Naive B cell (primary cell): ENCODE measurements around the gene PROX1. TPM values are rescaled to one million over a fixed set of nuclear protein-coding genes. Genes with fewer than 3 reads are reported as not detected.
A peak's percentile ranks its signal among the peaks of the same experiment; 100 is the strongest.

Source experiments
- ATAC-seq, 2 donors: fragments of 150-1000 bp; cut with Tn5 transposase; 2 replicates each; pipeline ENCODE4 v1.10.0; 2021; ENCODE audit warnings: low read depth in 2 of 2, mild to moderate bottlenecking in 2 of 2, moderate library complexity in 2 of 2
- DNase-seq: peaks from one replicate; pipeline ENCODE4 v3.0.0; 2022
- H3K27ac Mint-ChIP-seq, 6 donors: one replicate each; pipeline ENCODE4 v1.8.0; 2020 to 2022; ENCODE audit warnings: mild to moderate bottlenecking in 6 of 6, mixed read lengths in 6 of 6, moderate library complexity in 5 of 6, inconsistent platforms in 2 of 6
- H3K27me3 Mint-ChIP-seq, 3 donors: one replicate each; pipeline ENCODE4 v1.8.0; 2021 to 2022; ENCODE audit warnings: mixed read lengths in 3 of 3, mild to moderate bottlenecking in 1 of 3
- H3K36me3 Mint-ChIP-seq, 2 donors: one replicate each; pipeline ENCODE4 v1.8.0; 2020 to 2022; ENCODE audit warnings: mixed read lengths in 2 of 2, inconsistent platforms in 1 of 2, mild to moderate bottlenecking in 1 of 2
- H3K4me1 Mint-ChIP-seq, 3 donors: one replicate each; pipeline ENCODE4 v1.8.0; 2020 to 2022; ENCODE audit warnings: mixed read lengths in 3 of 3, inconsistent platforms in 1 of 3, mild to moderate bottlenecking in 1 of 3, moderate library complexity in 1 of 3
- H3K4me3 Mint-ChIP-seq, 8 donors: one replicate each; pipeline ENCODE4 v1.8.0; 2020 to 2022; ENCODE audit warnings: mild to moderate bottlenecking in 8 of 8, mixed read lengths in 8 of 8, moderate library complexity in 8 of 8, inconsistent platforms in 2 of 8
- H3K9me3 Mint-ChIP-seq, 7 donors: one replicate each; pipeline ENCODE4 v1.8.0; 2020 to 2022; ENCODE audit warnings: mixed read lengths in 7 of 7, mild to moderate bottlenecking in 5 of 7, inconsistent platforms in 2 of 7, moderate library complexity in 1 of 7
- polyA plus RNA-seq, 6 donors: library from polyadenylated mRNA; unstranded; fragments of 300-500 nt; fragmentation: Illumina TruSeq; gene quantifications; one replicate each; pipeline ENCODE4 v1.2.3, GENCODE V29; 2021; ENCODE audit warnings: low read depth in 6 of 6

The PROX1 gene
- polyA plus RNA-seq, 6 donors from 2014 or later: not detected

DNA sequence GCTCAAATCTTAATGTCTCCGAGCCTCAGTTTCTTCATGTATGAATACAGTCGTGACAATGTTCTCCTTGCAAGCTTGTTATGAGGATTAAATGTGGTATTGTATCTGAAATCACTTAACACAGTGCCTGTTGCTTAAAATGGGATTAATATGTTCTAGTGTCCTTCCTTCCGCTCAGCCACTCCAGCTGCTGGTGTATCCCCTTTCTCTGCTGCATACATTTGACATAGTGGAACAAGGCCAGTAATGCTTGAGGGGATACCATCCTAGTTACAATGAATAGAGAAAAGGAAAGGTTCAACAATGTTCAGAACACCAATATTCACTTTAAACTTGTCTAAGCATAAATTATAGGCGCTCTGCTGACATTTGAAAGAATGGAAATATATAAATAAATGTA is 64.0 kb downstream of the PROX1 start:
- ATAC-seq: no peak
- Mint-ChIP-seq H3K9me3 (peaks cover 10 to 30% (median 12%) of the 10 kb centered on the region in 7 donors), H3K36me3 (no peaks in the 10 kb centered on the region), H3K4me1 (no peaks in the 10 kb centered on the region), H3K4me3 (no peak overlapping the region), H3K27ac (no peak overlapping the region), H3K27me3 (no peaks in the 10 kb centered on the region)
- DNase-seq: no peak

DNA sequence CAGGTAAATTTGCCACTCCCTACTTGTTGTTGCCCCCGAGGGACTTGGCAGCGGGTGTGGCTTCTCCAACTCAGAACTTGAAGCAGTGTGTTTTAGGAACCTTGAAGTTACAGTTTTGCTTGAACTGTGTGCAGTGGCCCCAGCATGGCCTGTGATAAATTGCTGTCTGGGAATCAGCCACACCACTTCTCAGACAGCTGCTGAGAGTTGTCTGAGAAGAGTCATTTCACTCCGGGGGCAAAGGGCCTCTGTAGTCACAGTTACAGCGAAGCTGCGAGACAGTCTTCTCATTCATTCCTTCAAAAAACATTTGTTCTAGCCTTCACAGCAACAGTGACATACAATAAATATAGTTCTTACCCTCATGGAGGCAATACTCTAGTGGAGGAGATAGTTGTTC is 70.3 kb downstream of the PROX1 start:
- Mint-ChIP-seq H3K27ac (no peak overlapping the region), H3K4me1 (no peaks in the 10 kb centered on the region), H3K4me3 (no peak overlapping the region), H3K36me3 (no peaks in the 10 kb centered on the region), H3K27me3 (no peaks in the 10 kb centered on the region), H3K9me3 (peaks cover 0 to 3% (median 0%) of the 10 kb centered on the region in 7 donors)
- ATAC-seq (no peak), DNase-seq (no peak)

DNA sequence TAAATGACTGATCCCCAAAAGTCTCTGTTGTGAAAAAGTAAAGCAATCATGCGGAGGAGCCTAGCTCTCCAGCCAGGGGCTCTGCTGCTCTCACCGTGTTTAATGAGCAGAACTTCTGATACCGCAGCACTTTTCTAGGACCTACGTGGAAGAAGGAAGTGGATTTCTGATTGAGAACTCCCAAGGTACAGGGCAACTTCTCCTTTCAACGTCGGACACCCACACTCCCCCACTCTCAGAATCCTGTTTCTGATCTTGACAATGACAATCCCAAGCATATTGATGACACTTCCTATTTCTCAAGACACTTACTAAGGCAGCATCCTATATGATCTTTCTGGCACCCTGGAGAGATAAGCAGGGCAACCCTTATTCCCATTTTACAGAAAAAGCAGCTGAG is 78.4 kb downstream of the PROX1 start:
- ATAC-seq (no peak), DNase-seq (no peak)
- peaks cover 0 to 5% (median 3%) of the 10 kb centered on the region in 3 donors for H3K27me3 Mint-ChIP-seq
- peaks cover 0 to 6% (median 2%) of the 10 kb centered on the region in 7 donors for H3K9me3 Mint-ChIP-seq
- H3K27ac Mint-ChIP-seq: no peak overlapping the region
- H3K36me3 Mint-ChIP-seq: no peaks in the 10 kb centered on the region
- H3K4me3 Mint-ChIP-seq: no peak overlapping the region
- no peaks in the 10 kb centered on the region for H3K4me1 Mint-ChIP-seq

DNA sequence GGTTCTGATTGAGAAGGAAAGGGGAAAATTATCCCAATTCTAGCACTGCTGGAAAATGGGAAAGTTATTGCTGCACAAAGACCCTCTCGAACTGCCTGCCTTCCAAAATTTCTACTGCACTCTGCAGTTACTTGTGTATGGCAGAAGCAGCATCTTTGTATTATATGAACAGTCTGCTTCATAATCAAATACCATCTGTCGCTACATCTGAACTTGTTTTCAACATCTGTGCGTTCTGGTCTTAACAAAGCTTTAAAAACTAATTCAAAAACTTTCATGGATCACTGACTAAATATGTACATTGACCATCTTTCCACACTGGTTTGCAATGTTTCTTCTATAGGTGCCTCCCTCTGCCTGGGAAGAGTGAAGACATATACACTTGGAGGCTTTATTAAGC is 79.2 kb downstream of the PROX1 start:
- DNase-seq (no peak), ATAC-seq (no peak)
- H3K4me1 Mint-ChIP-seq: no peaks in the 10 kb centered on the region
- H3K36me3 Mint-ChIP-seq: no peaks in the 10 kb centered on the region
- peaks cover 0 to 5% (median 3%) of the 10 kb centered on the region in 3 donors for H3K27me3 Mint-ChIP-seq
- no peak overlapping the region for H3K4me3 Mint-ChIP-seq
- no peak overlapping the region for H3K27ac Mint-ChIP-seq
- peaks cover 0 to 6% (median 2%) of the 10 kb centered on the region in 7 donors for H3K9me3 Mint-ChIP-seq

DNA sequence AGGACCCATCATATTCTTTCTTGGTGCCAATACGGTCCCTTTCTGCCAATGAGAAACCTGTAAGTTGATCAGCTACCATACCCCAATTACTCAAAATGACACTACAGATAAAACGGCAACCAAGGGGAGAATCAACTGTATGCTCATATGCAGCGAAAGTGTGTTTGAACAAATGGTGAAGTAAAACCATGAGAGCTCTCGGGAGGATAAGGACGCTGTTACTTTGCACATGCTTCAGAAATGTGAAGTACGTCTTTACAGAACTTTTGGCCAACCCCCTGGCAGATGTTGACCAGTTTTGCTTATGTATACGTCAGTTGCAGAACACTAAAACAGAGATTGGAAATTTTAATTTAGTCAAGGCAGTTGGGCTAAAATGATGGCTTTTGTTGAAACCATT is 79.6 kb downstream of the PROX1 start:
- DNase-seq (no peak), ATAC-seq (no peak)
- no peak overlapping the region for H3K4me3 Mint-ChIP-seq
- H3K27ac Mint-ChIP-seq: no peak overlapping the region
- H3K27me3 Mint-ChIP-seq: peaks cover 0 to 5% (median 3%) of the 10 kb centered on the region in 3 donors
- no peaks in the 10 kb centered on the region for H3K36me3 Mint-ChIP-seq
- no peaks in the 10 kb centered on the region for H3K4me1 Mint-ChIP-seq
- H3K9me3 Mint-ChIP-seq: peaks cover 0 to 6% (median 2%) of the 10 kb centered on the region in 7 donors

DNA sequence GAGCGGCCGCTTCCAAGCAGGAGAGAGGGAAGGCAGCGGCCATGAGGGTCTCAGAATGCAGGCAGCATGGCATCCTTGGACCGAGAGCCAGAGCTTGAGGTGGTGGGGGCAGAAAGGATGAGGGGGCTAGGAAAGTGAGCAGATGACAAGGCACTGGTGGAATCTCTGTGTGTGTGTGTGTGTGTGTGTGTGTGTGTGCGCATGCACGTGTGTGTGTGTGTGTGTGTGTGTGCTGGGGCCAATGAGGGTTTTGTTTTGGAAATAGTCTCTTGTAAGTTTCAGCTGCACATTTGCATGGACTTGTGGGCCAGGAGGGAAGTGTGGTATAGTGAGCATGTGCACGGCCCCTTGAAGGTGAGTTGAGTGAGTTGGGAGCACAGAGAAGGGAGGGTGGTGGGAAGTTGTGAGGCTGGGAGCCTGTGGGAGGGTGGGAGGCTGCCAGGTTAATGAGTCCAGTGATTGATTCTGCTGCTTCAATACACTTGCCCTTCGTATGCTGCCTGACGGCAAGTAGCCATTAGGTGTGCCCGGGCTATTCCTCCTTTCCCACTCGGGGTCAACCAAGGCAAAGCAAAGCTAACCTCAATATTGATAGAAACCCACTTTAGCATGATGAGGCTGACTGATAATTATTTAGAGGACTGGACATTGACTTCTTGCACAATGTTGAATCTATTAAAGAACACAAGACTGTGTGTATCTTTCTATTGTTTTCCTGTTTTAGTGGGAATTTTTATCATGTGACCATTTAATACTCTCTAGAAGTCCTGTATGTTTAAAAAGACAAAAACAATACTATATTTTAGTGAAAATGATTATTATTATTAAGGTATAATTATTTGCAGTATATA is 80.3 kb downstream of the PROX1 start:
- DNase-seq: no peak
- Mint-ChIP-seq H3K36me3 (no peaks in the 10 kb centered on the region), H3K27ac (peak overlapping the region in 1 of 6 donors; percentile 58), H3K4me1 (no peaks in the 10 kb centered on the region), H3K4me3 (no peak overlapping the region), H3K9me3 (peaks cover 0 to 10% (median under 1%) of the 10 kb centered on the region in 7 donors), H3K27me3 (peaks cover 0 to 5% (median 3%) of the 10 kb centered on the region in 3 donors)
- no peak for ATAC-seq

DNA sequence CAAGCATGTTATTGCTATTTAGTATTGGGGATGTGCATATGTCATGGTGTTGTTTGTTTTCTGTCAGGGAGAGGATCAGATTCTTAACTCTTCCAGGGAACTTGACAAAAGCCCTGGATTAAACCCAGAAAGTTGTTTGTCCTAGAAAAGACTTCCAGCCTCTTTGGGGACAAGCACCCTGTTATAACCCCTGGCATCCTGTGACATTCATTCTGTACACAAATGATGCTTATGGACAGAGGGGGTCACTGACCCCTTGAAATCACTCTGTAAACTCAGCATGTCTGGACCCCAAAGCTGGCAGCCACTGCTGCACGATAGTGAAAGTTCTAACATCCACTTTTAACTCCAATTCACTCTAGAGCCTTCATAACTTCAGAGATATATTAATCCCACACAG is 81.2 kb downstream of the PROX1 start:
- no peaks in the 10 kb centered on the region for H3K36me3 Mint-ChIP-seq
- no peak overlapping the region for H3K27ac Mint-ChIP-seq
- H3K4me1 Mint-ChIP-seq: no peaks in the 10 kb centered on the region
- H3K27me3 Mint-ChIP-seq: peaks cover 0 to 5% (median 0%) of the 10 kb centered on the region in 3 donors
- H3K4me3 Mint-ChIP-seq: no peak overlapping the region
- ATAC-seq (no peak), DNase-seq (no peak)
- peaks cover 0 to 15% (median 2%) of the 10 kb centered on the region in 7 donors for H3K9me3 Mint-ChIP-seq

DNA sequence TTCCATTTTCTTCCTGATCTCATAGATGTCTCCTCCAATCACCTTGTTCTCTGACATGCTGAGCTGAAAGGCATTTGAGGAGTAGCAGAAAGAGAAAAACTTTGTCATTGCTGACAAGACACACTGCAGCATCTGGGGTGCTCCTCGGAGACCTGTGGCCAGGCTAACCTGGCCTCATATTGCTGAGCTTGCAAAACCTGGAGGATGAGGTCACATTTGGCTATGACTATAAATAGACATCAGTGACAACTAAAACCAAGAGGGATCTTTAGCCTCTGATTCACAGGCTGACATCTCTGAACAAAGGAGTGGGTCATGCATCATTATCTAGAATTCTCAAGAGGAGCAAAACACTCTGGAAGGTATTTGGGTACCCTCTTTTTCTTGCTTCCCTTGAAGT is 83.7 kb downstream of the PROX1 start:
- H3K36me3 Mint-ChIP-seq: peaks cover 0 to 9% of the 10 kb centered on the region in 2 donors
- H3K27ac Mint-ChIP-seq: no peak overlapping the region
- H3K4me3 Mint-ChIP-seq: no peak overlapping the region
- ATAC-seq (no peak), DNase-seq (no peak)
- H3K27me3 Mint-ChIP-seq: peaks cover 6 to 10% (median 9%) of the 10 kb centered on the region in 3 donors
- H3K4me1 Mint-ChIP-seq: no peaks in the 10 kb centered on the region
- H3K9me3 Mint-ChIP-seq: peaks cover 0 to 27% (median 5%) of the 10 kb centered on the region in 7 donors

DNA sequence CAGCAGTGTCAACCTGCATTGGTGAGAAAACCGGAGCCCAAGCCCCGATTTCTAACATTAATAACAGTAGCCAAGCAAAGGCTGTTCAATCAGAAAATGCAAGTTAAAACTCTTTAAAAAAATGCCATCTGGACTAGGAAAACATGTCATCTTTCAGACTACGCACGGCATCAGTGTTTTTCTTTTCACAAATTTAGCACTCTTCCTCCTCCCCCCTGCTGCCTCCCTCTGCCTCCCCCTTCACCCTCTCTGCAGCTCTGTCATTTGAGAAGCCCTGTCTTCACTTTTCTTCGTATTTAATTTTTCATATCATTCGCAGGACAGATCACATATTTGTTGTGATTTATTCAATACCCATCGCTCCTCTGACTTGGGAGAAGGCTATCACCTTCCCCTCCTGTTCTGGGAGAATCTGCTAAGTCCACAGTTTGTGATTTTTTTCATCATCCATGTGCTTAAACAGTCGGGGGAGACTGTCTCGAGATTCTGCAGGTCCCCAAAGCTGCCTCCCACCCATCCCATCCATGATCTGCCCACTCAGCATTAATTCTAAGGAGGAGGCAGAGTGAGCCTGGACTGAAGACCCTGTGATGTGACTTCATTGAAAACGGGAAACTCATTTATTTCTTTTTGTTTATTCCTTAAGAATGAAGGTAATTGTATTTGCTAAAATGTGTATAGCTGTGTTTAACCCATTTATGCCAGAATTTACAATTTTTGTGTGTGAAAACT is 84.8 kb downstream of the PROX1 start:
- Mint-ChIP-seq H3K27ac (no peak overlapping the region), H3K27me3 (peaks cover 6 to 10% (median 7%) of the 10 kb centered on the region in 3 donors), H3K4me3 (no peak overlapping the region), H3K9me3 (peaks cover 0 to 24% (median 5%) of the 10 kb centered on the region in 7 donors), H3K36me3 (peaks cover 0 to 9% of the 10 kb centered on the region in 2 donors), H3K4me1 (no peaks in the 10 kb centered on the region)
- ATAC-seq (no peak), DNase-seq (no peak)

DNA sequence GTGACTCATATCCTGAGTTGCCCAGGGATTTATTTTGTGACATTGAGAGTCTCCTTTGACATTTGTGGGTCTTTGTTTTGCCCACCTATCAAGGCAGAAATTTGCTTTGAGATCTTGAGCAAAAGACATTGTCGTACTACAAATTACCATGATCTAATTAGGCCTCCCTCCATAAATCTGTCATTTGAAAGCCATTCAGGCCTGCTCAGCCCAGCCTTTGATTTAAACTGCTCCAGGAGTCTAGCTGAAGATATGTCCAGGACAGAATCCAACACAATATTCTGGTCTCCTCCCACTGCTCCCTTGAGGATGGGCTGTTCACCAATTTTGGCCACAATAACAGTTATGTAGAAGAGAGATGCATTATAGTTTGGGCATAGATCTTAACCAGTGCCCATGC is 86.7 kb downstream of the PROX1 start:
- Mint-ChIP-seq H3K4me1 (no peaks in the 10 kb centered on the region), H3K27ac (no peak overlapping the region), H3K27me3 (peaks cover 4 to 10% (median 6%) of the 10 kb centered on the region in 3 donors), H3K36me3 (peaks cover 0 to 9% of the 10 kb centered on the region in 2 donors), H3K4me3 (no peak overlapping the region), H3K9me3 (peaks cover 0 to 25% (median 5%) of the 10 kb centered on the region in 7 donors)
- ATAC-seq (no peak), DNase-seq (no peak)

DNA sequence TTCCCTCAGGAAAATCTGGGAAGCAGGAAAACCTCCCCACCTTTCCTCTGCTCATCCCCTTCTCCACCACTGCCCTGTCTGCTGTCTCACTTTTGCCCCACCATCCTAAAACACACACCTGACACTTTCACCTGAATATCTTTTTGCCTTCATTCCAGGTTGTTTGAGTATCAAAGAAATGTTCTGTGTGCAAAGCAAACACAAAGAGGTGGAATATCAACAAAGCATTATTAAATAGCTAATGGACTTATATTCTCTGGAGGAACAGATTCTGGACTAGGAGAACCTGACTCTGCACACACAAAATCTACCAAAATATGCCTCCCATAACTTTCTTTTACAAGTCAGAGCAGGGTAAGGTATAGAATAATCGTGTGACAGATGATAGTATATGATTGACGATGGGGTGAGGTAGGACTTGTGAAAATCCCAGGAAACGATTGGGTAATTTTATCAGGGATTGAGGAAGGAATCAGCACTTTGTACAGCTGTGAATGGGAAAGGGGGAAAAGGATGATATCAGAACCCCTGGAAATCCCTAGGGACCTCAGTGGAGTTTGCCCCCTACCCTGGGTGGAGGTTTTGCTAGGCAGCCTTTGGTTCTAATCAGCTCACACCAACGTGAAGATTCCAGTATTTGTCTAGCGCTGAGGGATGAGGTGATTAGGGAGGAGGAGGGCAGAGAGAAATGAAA is 87.7 kb downstream of the PROX1 start:
- no peak for DNase-seq
- Mint-ChIP-seq H3K36me3 (peaks cover 0 to 9% of the 10 kb centered on the region in 2 donors), H3K27me3 (peaks cover 4 to 10% (median 6%) of the 10 kb centered on the region in 3 donors), H3K27ac (peak overlapping the region in 1 of 6 donors; percentile 76), H3K9me3 (peaks cover 0 to 29% (median 5%) of the 10 kb centered on the region in 7 donors), H3K4me1 (no peaks in the 10 kb centered on the region), H3K4me3 (no peak overlapping the region)
- no peak for ATAC-seq

DNA sequence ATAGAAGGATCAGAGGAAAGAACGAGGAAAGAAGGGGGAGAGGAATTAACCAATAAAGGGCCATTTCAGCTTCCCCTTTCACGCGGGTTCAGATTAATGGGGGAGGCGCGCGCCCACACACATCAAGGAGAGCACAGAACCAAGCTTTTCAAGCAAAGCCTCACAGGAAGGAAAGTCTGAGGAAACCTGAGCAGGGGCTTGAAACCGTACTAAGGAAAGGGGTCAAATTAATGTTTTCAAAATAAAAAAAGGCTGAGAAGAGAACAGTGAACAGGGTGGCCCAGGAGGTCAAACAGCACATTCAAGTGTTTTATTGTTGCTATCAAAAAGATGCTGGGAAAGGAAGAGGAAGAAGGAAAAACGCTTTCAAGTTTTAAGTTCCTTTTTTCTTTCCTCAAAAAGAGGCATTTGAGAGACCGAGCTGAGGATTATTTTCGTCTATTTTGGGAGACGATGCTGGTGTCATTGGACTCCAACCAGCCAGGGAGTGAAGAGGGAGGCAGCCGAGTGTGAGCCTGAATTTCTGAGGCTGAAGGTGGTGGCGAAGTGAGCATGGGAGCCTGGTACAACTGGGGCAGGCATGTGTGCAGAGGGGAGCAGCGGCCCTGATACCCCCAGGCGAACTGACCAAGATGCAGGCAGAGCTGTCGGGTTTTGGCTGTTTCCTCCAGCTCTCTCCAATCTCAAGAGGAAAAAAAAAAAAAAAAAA is 88.4 kb downstream of the PROX1 start:
- no peak for ATAC-seq
- H3K9me3 Mint-ChIP-seq: peaks cover 0 to 29% (median 5%) of the 10 kb centered on the region in 7 donors
- peak overlapping the region in 1 of 6 donors; percentile 76 for H3K27ac Mint-ChIP-seq
- no peak for DNase-seq
- peaks cover 0 to 9% of the 10 kb centered on the region in 2 donors for H3K36me3 Mint-ChIP-seq
- H3K4me1 Mint-ChIP-seq: no peaks in the 10 kb centered on the region
- H3K27me3 Mint-ChIP-seq: peaks cover 4 to 10% (median 6%) of the 10 kb centered on the region in 3 donors
- no peak overlapping the region for H3K4me3 Mint-ChIP-seq

DNA sequence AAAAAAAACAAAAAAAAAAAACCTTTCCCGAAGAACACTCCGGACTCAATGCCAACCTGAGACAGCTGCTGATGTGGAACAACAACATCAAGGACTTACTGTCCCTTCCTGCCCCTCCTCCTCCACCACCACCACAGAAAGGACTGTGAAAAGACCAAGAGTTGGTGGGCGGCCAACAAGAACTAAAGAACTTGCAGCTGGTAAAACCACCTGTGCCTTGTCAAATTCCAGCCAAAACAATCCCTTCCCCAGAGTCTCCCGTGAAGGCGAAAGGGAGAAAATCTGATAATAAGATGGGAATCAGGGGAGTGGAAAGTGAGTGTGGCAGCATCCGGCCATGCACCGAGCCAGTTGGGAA is 88.9 kb downstream of the PROX1 start:
- ATAC-seq: no peak

More for the DNA sequence above, 88.9 kb downstream of the PROX1 start:
- no peak overlapping the region for H3K4me3 Mint-ChIP-seq
- peaks cover 0 to 9% of the 10 kb centered on the region in 2 donors for H3K36me3 Mint-ChIP-seq
- no peak overlapping the region for H3K27ac Mint-ChIP-seq
- peaks cover 0 to 29% (median 5%) of the 10 kb centered on the region in 7 donors for H3K9me3 Mint-ChIP-seq
- H3K27me3 Mint-ChIP-seq: peaks cover 4 to 10% (median 6%) of the 10 kb centered on the region in 3 donors
- no peak for DNase-seq
- no peaks in the 10 kb centered on the region for H3K4me1 Mint-ChIP-seq
